LNCAP (cell line): ENCODE data around the gene PPFIA2.

Experiments
- TF ChIP-seq, protein P1 (sequence below): fragments of 450-650 bp; IDR thresholded peaks from 2 replicates; pipeline ENCODE4 v1.5.1; 2017; ENCODE audit warnings: mild to moderate bottlenecking

Gene PPFIA2

DNA sequence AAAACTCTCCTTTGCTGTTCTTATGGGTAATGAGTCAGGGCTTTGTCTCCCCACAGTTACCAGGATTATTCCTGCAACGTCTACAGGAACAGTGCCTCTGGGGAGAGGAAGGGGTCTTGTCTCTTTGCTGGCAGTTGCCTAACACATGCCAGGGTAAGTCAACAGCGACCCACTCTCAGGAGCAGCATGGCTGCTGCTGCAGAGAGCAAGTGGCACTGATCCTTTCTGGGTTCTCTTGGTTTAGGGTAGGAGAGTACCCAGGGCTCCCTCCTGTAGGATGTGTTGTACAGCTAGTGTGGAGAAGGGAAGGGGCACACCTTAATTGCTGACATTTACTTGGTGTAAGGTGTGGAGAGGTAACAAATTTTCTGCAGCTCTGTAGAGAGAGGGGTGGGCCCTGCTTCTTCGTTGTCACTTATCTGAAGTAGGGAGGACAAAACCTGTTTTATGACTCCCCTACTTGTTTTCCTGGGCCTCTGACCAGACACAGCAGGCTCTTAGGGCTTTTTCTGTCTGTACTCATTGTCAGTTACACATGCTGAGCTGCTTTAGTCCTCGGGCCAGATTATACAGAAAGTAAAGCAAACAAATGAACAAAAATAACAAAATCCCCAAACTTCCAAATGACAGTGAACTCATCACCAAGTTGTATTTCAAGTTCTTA is 513.1 kb downstream of the PPFIA2 start:
- TF ChIP-seq, protein P1, sequence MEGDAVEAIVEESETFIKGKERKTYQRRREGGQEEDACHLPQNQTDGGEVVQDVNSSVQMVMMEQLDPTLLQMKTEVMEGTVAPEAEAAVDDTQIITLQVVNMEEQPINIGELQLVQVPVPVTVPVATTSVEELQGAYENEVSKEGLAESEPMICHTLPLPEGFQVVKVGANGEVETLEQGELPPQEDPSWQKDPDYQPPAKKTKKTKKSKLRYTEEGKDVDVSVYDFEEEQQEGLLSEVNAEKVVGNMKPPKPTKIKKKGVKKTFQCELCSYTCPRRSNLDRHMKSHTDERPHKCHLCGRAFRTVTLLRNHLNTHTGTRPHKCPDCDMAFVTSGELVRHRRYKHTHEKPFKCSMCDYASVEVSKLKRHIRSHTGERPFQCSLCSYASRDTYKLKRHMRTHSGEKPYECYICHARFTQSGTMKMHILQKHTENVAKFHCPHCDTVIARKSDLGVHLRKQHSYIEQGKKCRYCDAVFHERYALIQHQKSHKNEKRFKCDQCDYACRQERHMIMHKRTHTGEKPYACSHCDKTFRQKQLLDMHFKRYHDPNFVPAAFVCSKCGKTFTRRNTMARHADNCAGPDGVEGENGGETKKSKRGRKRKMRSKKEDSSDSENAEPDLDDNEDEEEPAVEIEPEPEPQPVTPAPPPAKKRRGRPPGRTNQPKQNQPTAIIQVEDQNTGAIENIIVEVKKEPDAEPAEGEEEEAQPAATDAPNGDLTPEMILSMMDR = no peak

DNA sequence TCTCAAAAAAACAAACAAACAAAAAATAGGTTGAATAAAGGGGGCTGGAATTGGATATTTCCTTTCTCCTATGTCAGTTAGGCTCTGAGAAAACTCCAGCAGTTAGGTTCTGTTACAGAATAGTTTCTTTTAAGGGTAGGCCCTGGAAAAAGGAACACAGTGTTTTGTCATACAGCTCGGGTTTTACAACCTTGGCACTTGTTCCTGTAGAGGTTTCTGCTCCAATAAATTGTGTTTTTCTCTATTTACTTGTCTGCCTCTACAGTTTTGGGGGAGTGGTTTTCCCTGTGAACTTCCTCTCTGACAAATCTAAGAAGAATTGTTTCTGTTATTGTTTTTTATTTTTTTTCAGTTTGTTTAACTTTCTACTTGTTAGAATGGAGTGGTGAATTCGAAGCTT is 513.7 kb downstream of the PPFIA2 start:
- TF ChIP-seq, protein P1 = no peak

DNA sequence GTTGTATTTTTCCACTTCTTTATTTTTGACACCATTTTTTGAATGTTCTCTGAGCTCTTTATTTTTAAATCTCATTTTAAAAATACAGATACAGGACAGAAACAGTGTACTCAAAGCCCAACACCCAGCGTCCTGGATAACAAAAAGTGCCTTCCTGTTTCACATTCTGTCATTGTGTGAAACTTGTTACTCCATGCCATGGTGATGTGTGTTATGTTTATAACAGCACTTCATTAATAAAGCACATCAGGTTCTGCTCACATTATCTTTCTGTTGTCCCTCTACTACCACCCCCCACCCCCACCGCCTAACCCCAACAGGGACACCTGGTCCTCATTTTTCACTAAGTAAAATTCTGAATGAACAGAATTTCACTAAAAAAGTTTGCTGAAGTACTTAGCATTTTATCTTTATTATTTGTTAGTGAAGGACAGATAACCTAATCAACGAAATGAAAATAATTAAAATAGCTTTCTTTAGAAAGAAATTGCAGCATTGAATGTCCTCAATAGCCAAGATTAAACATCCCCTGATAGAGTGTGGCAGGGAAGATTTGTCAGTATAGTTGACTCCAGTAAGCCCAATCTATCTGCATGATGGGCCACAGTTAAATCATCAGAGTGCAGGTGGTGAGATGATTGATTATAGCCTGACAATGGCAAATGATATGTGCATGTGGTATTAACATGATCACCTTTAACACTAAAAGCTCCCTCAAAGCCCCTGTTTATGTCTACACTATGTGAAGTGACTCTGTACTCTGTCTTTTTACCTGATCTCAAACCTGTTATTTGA is 527.4 kb downstream of the PPFIA2 start:
- TF ChIP-seq, protein P1 = no peak

DNA sequence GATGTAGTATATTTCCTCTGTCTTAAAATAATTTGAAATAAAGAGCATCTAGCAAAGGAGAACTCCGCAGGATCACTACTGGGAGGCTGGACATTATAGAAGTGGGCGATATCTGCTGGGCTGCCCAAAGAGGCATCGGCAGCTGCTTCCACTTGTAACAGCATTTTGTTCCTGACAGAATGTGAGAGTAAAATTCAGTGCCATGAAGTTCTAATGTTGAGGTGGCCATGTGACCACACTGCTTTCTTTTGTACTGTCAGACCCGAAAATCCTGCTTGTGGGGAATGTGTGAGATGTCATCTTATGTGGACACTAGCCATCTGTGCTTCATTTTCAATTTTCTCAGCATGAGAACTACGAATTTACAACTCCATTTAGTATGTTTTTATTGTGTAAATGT is 529.4 kb downstream of the PPFIA2 start:
- TF ChIP-seq, protein P1 = no peak

DNA sequence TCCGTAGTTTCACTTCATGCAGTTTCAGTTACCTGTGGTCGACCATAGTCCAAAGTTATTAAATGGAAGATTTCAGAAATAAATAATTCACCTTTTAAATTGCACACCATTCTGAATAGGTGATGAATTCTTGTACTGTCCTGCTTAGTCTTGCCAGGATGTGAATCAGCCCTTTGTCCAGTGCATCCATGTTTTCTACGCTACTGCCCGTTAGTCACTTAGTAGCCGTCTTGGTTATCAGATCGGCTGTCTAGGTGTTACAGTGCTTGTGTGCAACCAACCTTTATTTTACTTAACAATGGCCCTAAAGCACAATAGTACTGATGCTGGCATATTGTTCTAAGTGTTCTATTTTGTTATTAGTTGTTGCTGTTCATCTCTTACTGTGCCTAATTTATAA is 534.5 kb downstream of the PPFIA2 start:
- TF ChIP-seq, protein P1 = no peak

DNA sequence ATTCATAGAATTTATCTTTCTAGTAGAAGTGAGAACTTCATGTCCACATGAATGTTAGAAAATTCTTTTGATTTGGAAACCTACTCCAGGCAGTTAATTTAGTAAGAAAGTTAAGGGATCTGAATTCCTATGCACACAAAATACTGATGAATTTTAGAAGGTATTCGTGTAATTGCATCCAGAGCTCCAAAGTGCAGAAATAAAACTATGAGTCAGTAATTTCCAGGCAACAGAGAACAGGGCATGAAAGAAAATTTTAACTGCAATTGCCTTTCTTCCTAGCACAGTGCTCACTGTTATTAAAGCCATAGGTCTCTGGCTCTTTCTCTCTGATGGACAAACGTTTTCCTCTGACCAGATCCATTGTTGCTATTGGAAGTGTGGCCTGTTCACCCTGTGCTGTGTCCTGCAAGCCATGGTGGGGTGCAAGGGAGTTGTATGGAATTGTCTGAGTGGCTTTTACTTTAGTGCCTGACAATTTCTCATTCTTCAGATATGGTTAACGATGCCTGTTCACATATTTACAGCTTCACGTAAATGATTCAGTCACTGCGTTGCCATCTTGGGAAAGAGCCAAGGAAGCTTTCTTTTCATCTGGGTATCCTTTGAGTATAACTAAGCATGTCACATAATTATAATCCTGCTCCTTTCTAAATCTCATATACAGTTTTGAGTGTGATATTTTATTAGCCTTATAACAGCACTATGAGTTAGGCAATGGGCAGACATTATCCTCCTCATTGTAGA is 536.1 kb downstream of the PPFIA2 start:
- TF ChIP-seq, protein P1 = no peak

DNA sequence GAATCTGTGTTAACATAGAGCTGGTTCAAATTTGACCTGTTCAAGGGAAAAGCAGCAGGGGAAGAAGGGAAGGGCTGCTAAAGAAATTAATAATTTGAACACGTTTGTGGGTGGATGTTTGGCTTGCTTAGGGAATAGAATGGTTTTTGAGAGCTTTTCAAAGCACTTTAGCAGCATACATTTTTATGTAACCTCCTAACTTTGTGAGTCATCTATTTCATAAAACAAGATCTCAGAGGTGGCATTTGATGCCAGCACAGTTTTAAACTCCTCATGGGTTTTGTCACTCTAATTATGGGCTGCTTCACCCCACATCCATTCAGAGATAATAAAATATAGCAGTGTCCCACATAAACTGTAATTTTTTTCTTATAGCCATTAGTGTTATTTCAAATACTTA is 537.5 kb downstream of the PPFIA2 start:
- TF ChIP-seq, protein P1 = no peak
